Stimulated activated CD4-positive, alpha-beta T cell treated with anti-CD3 and anti-CD28 coated beads, Interleukin-15, amount 100 ng/mL, for 24 hours (primary cell): Measurements from ENCODE around the gene NECTIN1.

Experiments
- DNase-seq: peaks from one replicate; pipeline ENCODE4 v3.0.0-alpha.2; 2020

Gene NECTIN1

DNA sequence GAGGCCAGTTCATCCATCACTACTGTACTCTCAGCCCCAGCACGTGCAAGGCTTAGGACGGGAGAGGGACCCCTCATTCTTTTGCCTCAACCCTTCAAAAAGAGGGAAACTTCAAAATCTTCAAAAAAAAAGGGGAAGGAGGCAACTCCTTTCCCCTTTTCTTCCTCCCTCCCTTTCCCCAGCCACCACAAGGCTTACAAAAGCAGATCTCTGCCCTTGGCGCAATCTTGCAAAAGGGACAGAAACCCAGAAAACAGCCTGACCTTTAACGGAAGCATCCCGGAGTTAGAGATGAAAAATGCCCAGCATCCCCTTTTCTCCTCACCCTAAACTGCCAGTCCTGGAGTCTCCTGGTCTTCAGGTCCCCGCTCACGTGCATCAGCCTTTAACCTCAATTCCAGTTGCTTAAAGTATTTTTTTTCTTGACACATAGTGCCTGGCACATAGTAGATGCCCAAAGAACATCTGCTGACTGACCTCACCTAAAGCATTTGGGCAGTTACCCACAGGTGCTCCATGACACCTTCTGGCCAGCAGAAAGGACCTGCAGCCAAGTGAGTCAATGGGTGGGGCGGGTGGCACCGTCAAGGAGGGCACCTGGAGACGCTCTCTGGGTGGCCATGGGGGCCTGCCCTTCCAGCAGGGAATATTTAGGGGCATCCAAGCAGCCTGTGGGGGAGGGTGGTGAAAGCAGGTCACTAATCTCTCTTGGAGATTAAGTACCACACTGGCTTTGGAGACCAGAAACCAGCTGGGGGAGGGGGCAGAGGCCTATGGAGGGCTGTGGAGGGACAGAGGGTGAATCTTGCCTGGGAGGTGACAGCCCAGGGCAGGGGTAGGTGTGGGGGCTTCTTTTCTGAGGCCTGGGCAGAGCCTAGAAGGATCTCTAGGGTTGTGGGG, 16.3 kb downstream of the NECTIN1 start:
- DNase-seq = no peak

DNA sequence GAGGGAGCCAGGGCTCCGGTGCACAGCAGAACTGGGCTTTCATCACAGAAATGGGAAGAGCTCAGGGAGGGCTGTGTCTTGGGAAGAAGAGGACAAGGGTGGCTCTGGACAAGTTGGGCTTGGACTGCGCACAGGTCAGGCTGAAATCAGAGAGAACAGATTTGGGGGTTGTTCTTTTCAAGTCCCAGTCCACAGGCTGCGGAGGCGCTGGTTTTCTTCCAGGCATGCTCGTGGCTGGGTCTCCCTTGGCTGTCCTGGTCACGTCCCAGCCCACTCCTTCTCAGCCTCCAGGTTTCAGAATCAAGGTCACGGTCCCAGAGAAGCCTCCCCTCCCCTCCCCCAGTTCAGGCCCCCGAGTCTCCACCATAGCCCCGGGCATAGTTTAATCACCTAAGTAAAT, 17.0 kb downstream of the NECTIN1 start:
- DNase-seq = no peak

GRCh38 chr11:119711476-119711875, 17.5 kb downstream of the NECTIN1 start:
- no peak for DNase-seq

- no peak for DNase-seq
Measured at GRCh38 chr11:119710417-119710816, 18.6 kb downstream of the NECTIN1 start.

- DNase-seq = peak; percentile 12
Measured at GRCh38 chr11:119709638-119710346, 19.2 kb downstream of the NECTIN1 start.

GRCh38 chr11:119709171-119709570, 19.8 kb downstream of the NECTIN1 start:
- DNase-seq = no peak

DNA sequence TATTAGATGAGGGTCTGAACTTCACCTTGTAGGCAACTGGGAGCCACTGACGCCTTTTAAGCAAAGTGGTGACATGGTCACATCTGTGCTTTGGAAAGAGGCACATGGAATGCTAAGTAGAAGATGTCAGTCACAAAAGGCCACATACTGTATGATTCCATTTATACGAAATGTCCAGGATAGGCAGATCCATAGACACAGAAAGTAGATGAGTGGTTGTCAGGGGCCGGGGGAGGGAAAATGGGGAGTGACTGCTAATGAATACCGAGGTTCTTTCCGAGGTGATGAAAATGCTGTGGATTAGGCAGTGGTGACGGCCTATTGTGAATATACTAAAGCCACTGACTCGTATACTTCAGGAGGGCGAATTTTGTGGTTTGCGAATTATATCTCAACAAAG, 20.6 kb downstream of the NECTIN1 start:
- no peak for DNase-seq

DNA sequence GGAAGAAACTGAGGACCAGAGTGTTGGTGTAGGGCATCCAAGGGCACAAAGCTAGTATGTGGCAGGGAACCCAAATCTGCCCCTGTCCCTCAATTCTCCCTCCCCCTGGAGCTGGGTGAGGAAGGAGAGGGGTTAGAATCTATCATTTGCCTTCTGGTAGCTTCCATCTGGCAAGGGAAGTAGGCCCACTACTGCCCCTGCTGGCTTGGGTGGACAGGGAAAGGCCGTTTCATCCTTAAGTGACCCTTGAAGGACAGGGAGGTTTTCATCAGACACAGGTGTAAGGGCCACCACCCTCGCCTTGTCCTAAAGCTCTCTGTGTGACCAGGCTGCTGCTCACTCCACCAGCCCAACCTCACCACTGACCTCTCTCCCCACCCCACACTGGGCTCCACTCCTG, 22.1 kb downstream of the NECTIN1 start:
- DNase-seq = no peak

GRCh38 chr11:119706029-119706428, 23.0 kb downstream of the NECTIN1 start:
- no peak for DNase-seq

DNA sequence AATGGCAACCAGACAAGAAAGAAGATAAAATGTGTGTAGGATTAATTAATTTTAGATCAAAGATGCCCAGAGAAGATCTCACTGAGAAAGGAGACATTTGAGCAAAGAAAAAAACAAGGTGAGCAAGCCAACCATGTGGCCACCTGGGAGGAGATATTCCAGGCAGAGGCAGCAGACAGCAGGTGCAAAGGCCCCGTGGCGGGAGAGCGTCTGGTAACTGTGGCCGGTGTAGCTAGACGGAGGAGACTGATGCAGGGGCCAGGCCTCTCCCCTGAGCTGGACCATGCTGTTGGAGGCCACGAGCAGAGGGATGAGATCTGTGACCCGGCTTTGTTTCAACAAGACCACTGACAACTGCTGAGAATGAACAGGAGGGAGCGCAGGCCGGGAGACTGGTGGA, 23.6 kb downstream of the NECTIN1 start:
- no peak for DNase-seq

GRCh38 chr11:119704849-119705248, 24.2 kb downstream of the NECTIN1 start:
- no peak for DNase-seq

GRCh38 chr11:119701591-119702549, 27.1 kb downstream of the NECTIN1 start:
- no peak for DNase-seq

GRCh38 chr11:119700536-119701346, 28.3 kb downstream of the NECTIN1 start:
- DNase-seq = peak; percentile 10

DNA sequence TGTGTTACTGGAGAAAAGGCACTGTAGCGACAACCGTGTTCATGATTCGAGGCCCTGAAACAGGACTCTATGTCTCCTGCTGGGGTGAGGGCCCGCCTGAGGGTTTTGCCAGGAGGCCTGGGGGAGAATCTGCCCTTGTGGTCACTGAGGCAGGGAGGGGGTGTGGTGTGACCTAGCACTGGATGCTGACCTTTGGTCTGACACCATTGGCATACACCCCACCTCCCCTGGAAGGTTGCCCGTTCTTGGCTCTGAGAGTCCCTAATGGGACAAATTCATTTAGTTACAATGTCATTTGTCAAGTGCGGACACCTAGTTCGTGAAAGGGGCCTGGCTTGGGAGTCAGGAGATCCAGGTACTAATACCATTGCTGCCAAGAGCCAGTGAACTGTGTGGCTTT, 29.0 kb downstream of the NECTIN1 start:
- no peak for DNase-seq

DNA sequence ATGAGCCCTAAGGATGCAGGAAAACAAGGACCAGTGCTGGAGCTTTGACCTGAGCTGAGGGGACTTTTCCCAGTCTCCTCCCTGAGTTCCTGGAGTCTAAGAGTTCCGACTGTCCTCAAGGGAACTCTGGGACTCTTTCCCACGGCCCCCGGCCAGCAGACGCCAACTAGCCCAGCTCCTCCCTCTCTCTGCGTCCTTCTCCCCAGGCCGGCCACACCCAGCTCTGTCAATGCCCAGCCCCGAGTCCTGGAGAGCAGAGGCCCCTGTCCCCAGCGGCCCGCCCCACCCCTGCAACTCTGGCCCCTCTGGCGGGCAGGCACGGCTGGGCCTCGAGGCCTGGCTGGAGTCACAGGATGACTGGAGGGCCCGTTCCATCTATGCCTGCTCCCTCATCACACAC, 29.8 kb downstream of the NECTIN1 start:
- DNase-seq = no peak

DNA sequence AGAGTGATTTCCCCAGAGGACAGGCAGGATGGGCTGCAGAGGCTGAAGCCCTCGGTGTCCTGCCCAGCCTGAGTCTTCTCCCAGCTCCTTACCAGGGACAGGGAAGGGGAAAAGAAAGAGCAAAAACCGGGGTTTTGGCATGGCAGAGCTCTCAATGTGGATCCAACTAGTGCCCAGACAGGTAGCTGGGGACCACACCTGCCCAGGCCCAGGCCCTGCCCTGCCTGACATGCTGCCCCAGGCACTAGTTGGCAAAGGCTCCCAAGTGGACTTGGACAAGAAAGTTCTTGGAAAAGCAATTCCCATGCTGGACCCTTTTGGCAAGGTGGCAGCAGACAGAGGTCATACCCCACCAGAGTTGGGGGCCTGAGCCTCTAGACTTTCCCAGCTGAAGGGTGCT, 31.1 kb downstream of the NECTIN1 start:
- no peak for DNase-seq

GRCh38 chr11:119697445-119697844, 31.6 kb downstream of the NECTIN1 start:
- no peak for DNase-seq

- no peak for DNase-seq
Measured at GRCh38 chr11:119696378-119697222, 32.4 kb downstream of the NECTIN1 start.

DNA sequence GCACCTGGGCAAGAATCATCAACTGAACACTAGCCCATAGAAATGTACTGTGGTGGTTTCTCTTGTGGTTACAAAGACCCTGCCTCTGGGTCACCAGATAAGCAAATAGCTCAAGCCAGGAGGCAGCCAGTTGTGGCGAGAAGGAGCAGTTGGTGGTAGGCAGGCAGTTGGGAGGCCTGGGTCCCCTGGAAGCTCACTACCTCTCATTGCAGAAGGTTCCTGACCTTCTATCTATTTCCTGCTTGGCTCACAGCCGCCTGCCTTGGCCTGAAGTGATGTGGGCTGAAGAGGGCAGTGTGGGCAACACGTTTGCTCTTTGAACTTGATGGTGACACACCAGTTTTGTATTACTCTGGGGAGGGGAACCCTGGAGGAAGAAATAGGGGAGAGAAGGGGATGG, 34.7 kb downstream of the NECTIN1 start:
- DNase-seq = no peak

GRCh38 chr11:119693253-119693815, 35.7 kb downstream of the NECTIN1 start:
- DNase-seq = no peak

DNA sequence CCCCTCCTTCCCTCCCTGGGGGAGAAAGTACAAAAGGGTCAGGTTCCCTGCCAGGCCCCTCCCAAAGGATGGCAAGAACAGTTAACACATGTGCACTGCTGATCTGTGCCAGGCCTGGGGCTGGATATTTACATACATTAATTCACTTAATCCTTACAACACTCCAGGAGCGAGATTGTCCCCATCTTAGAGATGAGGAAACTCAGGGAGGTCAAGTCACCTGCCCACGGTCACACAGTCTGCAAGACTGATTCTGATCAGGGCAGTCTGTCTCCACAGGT, 36.5 kb downstream of the NECTIN1 start:
- DNase-seq = no peak
